WTC11 (cell line): ENCODE measurements around the gene ZDHHC9.

ENCODE experiments used
- CBFB ChIP-seq: sonication (generic); formaldehyde crosslinking; IDR thresholded peaks from 2 replicates; pipeline ENCODE4 v1.8.1; 2022; ENCODE audit warnings: mild to moderate bottlenecking, low read depth, missing genetic modification reagents
- CTCF ChIP-seq: fragments of 200-600 bp; IDR thresholded peaks from 2 replicates; pipeline ENCODE4 v1.8.0; 2022; ENCODE audit warnings: antibody characterized with exemption
- ELF4 ChIP-seq: sonication (generic); formaldehyde crosslinking; IDR thresholded peaks from 2 replicates; pipeline ENCODE4 v1.8.1; 2022; ENCODE audit warnings: low read depth, mild to moderate bottlenecking, moderate library complexity, missing genetic modification reagents
- MAX ChIP-seq: sonication (generic); formaldehyde crosslinking; IDR thresholded peaks from 2 replicates; pipeline ENCODE4 v1.8.0; 2022; ENCODE audit warnings: mild to moderate bottlenecking, missing genetic modification reagents
- NFYB ChIP-seq: sonication (generic); formaldehyde crosslinking; conservative IDR thresholded peaks from 2 replicates; pipeline ENCODE4 v1.8.0; 2022; ENCODE audit warnings: low read depth, missing genetic modification reagents
- ZNF138 ChIP-seq: sonication (generic); formaldehyde crosslinking; conservative IDR thresholded peaks from 2 replicates; pipeline ENCODE4 v1.8.1; 2022; ENCODE audit warnings: mild to moderate bottlenecking, moderate library complexity, missing genetic modification reagents
- ZNF232 ChIP-seq: sonication (generic); formaldehyde crosslinking; IDR thresholded peaks from 2 replicates; pipeline ENCODE4 v1.8.0; 2022; ENCODE audit warnings: mild to moderate bottlenecking, missing genetic modification reagents

GRCh38 chrX:129784371-129784770 lies 59.3 kb downstream of the ZDHHC9 start:
- TF ChIP-seq CTCF (no peak), ELF4 (CRISPR knock-in tag) (no peak), MAX (no peak), ZNF138 (CRISPR knock-in tag) (no peak), NFYB (CRISPR knock-in tag) (no peak), CBFB (CRISPR knock-in tag) (no peak), ZNF232 (CRISPR knock-in tag) (no peak)
